ENCODE data around the gene NDUFS5. TPM values are rescaled to one million over a fixed set of nuclear protein-coding genes. Genes with fewer than 3 reads are reported as not detected.
"Not testable (repeated sequence)": the region's sequence is repeated elsewhere in the genome, so short reads cannot be mapped to it uniquely, and the experiment has no call there.

NDUFS5 gene
- total RNA-seq, 2 donors from 2014 or later = 229 to 270 TPM

DNA sequence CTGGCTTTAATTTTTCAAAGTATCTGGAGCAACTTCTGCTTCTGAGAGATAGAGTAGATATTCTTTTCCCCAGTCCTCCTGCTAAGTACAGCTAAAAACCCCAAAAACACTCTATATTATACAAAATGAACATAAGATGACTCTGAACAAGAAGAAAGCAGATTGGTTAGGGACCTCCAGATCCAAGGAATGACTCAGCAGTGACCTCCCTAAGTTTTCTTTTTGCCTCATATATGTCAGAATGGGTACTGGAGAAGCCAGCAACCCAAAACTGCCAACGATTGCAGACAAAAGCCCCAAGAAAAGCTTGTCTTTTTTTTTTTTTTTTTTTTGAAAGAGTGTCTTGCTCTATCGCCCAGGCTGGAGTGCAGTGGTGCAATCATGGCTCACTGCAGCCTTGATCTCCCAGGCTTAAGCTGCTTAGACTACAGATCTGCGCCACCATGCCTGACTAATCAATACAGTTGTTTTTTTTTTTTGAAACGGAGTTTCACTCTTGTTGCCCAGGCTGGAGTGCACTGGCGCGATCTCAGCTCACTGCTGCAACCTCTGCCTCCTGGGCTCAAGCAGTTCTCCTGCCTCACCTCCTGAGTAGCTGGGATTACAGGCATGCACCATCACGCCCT is 22.7 kb downstream of the NDUFS5 start:
- Histone ChIP-seq H3K9me3 (no peaks in the 10 kb centered on the region), H3K27ac (no peak overlapping the region), H3K4me1 (no peaks in the 10 kb centered on the region), H3K36me3 (no peaks in the 10 kb centered on the region), H3K9ac (ENCODE audit: low read depth in 2 of 2, low read length in 2 of 2) (no peak overlapping the region), H3K27me3 (no peaks in the 10 kb centered on the region), H3K4me3 (no peak overlapping the region)
- TF ChIP-seq, protein P1, sequence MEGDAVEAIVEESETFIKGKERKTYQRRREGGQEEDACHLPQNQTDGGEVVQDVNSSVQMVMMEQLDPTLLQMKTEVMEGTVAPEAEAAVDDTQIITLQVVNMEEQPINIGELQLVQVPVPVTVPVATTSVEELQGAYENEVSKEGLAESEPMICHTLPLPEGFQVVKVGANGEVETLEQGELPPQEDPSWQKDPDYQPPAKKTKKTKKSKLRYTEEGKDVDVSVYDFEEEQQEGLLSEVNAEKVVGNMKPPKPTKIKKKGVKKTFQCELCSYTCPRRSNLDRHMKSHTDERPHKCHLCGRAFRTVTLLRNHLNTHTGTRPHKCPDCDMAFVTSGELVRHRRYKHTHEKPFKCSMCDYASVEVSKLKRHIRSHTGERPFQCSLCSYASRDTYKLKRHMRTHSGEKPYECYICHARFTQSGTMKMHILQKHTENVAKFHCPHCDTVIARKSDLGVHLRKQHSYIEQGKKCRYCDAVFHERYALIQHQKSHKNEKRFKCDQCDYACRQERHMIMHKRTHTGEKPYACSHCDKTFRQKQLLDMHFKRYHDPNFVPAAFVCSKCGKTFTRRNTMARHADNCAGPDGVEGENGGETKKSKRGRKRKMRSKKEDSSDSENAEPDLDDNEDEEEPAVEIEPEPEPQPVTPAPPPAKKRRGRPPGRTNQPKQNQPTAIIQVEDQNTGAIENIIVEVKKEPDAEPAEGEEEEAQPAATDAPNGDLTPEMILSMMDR (IDR thresholded peaks at IDR 0.05) = no peak
- DNase-seq = no peak
- intact Hi-C loops (cut with DNase I) = no loop called here

DNA sequence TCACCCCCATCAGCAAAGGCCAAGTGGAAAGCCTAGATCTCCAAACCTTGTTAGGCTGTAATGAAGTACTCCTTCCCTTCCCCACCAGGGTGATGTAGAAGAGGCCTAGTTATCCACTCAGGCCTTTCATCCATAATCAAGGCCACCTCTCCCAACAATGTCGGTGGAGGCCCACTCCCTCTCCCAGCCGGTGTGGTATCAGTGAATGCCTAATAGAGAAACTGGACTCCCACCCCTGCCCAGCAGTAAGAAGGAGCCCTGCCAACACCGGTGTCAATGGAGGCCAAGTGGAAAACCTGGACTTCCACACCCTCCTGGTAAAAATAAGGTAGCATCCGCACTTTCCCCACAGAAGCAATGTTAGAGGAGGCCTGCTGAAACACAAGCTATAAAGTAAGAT is 23.9 kb downstream of the NDUFS5 start:
- TF ChIP-seq, protein P1 (IDR thresholded peaks at IDR 0.05) = no peak
- intact Hi-C loops (cut with DNase I) = no loop called here
- H3K4me1 ChIP-seq = no peaks in the 10 kb centered on the region
- no peaks in the 10 kb centered on the region for H3K9me3 ChIP-seq
- no peak overlapping the region for H3K4me3 ChIP-seq
- no peak overlapping the region for H3K9ac ChIP-seq (ENCODE audit: low read depth in 2 of 2, low read length in 2 of 2)
- no peaks in the 10 kb centered on the region for H3K27me3 ChIP-seq
- H3K36me3 ChIP-seq = no peaks in the 10 kb centered on the region
- no peak overlapping the region for H3K27ac ChIP-seq
- DNase-seq = no peak

DNA sequence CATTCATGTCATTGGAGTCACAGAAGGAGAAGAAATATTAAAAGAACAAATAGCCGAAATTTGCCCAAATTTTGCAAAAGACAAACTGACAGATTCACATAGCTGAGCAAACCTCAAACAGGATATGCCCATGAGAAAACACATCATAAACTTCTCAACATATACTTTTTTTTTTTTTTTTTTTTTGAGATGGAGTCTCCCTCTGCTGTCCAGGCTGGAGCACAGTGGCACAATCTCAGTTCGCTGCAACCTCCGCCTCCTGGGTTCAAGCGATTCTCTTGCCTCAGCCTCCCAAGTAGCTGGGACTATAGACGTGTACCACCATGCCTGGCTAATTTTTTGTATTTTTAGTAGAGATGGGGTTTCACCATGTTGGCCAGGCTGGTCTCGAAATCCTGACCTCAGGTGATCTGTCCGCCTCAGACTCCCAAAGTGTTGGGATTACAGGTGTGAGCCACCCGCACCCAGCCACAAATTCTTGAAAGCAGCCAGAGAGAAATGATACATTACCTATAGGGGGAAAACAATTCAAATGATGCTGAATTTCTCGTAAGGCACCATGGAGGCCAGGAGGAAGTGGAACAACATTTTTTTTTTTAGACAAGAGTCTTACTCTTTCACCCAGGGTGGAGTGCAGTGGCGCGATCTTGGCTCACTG is 25.2 kb downstream of the NDUFS5 start:
- DNase-seq; H3K4me3 ChIP-seq; H3K9me3 ChIP-seq; H3K27me3 ChIP-seq; H3K4me1 ChIP-seq; H3K27ac ChIP-seq; H3K9ac ChIP-seq (ENCODE audit: low read depth in 2 of 2, low read length in 2 of 2); H3K36me3 ChIP-seq; intact Hi-C loops (cut with DNase I): not testable (repeated sequence)

DNA sequence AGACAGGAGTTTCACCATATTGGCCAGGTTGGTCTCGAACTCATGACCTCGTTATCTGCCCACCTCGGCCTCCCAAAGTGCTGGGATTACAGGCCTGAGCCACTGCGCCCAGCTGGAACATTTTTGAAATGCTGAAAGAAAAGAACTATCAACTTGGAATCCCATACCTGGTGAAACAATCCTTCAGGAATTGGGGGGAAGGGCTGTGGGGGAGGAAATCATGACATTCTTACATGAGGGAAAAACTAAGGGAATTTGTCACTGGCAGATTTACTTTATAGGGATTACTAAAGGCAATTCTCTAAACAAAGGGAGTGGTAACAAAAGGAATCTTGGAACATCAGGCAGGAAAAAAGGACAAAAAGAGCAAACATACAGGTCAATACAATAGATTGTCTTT is 25.8 kb downstream of the NDUFS5 start:
- TF ChIP-seq, protein P1 (IDR thresholded peaks at IDR 0.05) = no peak
- Histone ChIP-seq H3K9ac (ENCODE audit: low read depth in 2 of 2, low read length in 2 of 2) (no peak overlapping the region), H3K4me1 (no peaks in the 10 kb centered on the region), H3K27me3 (no peaks in the 10 kb centered on the region), H3K27ac (no peak overlapping the region), H3K36me3 (no peaks in the 10 kb centered on the region), H3K4me3 (no peak overlapping the region), H3K9me3 (no peaks in the 10 kb centered on the region)
- no peak for DNase-seq
- intact Hi-C loops (cut with DNase I) = no loop called here

DNA sequence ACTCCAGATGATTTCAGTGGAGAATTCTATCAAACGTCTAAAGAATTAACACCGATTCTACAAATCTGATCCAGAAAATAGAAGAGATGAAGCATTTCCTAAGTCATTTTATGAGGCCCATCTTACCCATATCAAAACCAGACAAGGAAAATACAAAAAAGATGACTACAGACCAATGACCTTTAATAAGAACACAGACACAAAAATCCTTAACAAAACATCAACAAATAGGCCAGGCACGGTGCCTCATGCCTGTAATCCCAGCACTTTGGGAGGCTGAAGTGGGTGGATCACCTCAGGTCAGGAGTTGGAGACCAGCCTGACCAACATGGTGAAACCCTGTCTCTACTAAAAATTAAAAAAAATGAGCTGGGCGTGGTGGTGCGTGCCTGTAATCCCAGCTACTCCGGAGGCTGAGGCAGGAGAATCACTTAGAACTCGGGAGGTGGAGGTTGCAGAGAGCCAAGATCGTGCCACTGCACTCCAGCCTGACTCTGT is 29.1 kb downstream of the NDUFS5 start:
- H3K4me1 ChIP-seq; H3K27ac ChIP-seq; H3K9ac ChIP-seq (ENCODE audit: low read depth in 2 of 2, low read length in 2 of 2); H3K36me3 ChIP-seq; H3K4me3 ChIP-seq; DNase-seq; intact Hi-C loops (cut with DNase I); H3K27me3 ChIP-seq; H3K9me3 ChIP-seq: not testable (repeated sequence)

DNA sequence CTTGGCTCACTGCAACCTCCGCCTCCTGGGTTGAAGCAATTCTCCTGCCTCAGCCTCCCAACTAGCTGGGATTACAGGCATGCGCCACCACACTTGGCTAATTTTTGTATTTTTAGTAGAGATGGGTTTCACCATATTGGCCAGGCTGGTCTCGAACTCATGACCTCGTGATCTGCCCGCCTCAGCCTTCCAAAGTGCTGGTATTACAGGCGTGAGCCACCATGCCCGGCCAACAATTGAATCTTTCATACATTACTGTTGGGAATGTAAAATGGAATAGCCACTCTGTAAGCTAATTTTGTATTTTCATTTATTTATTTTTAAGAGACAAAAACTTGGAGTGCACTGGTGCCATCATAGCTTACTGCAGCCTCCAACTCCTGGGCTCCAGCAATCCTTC is 35.4 kb downstream of the NDUFS5 start:
- H3K9me3 ChIP-seq; H3K27ac ChIP-seq; H3K27me3 ChIP-seq; H3K4me1 ChIP-seq; intact Hi-C loops (cut with DNase I); H3K36me3 ChIP-seq; H3K9ac ChIP-seq (ENCODE audit: low read depth in 2 of 2, low read length in 2 of 2); H3K4me3 ChIP-seq; DNase-seq: not testable (repeated sequence)

DNA sequence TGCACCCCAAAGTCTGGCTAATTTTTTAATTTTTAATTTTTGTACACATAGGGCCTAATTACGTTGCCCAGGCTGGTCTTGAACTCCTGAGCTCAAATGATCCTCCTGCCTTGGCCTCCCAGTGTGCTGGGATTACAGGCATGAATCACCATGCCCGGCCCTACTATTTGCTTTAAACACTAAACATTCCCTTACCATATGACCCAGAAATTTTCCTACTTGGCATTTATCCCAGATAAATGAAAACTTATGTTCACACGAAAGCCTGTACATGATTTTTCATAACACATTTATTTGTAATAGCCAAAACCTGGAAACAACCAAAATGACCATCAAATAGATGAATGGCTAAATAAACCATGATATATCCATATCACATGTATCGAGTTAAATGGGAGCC is 35.8 kb downstream of the NDUFS5 start:
- DNase-seq = no peak
- intact Hi-C loops (cut with DNase I) = no loop called here

More for the DNA sequence above, 35.8 kb downstream of the NDUFS5 start:
- TF ChIP-seq, protein P1 (IDR thresholded peaks at IDR 0.05) = no peak
- Histone ChIP-seq H3K4me1 (no peaks in the 10 kb centered on the region), H3K4me3 (no peak overlapping the region), H3K9me3 (no peaks in the 10 kb centered on the region), H3K27me3 (no peaks in the 10 kb centered on the region), H3K27ac (no peak overlapping the region), H3K9ac (ENCODE audit: low read depth in 2 of 2, low read length in 2 of 2) (no peak overlapping the region), H3K36me3 (no peaks in the 10 kb centered on the region)

Measured in colonic mucosa (tissue), 4 donors.